ENCODE results near the gene VARS1. TPM values are rescaled to one million over a fixed set of nuclear protein-coding genes. Genes with fewer than 3 reads are reported as not detected.
A peak's percentile ranks its signal among the peaks of the same experiment; 100 is the strongest.
"Not testable (repeated sequence)": the region's sequence is repeated elsewhere in the genome, so short reads cannot be mapped to it uniquely, and the experiment has no call there.

VARS1 gene
- total RNA-seq, result 10 to 100 TPM; 39.2 to 53.9 (median 46.9) TPM

GRCh38 chr6:31795616-31796298, at the start of gene VARS1:
Gene VARS1, minus strand, starts transcription at chr6:31795752. Its CDS starts 535 bp downstream, at chr6:31795217.
- WGBS, 2 donors, result 1% methylated on average over 11 to 57 of the region's 75 CpGs

GRCh38 chr6:31844507-31844906, 49.0 kb upstream of the VARS1 start:
- WGBS, 2 donors, result 91 to 100% methylated on average over 3 of the region's 3 CpGs
- H3K4me3 ChIP-seq (ENCODE audit: low read depth, poor library complexity, severe bottlenecking), result no peak overlapping the region
- intact Hi-C loops (cut with DNase I; ENCODE audit: low total_unique reads), result no loop called here
- DNase-seq (ENCODE audit: low spot score in 2 of 2), result no peak
- no peak for TF ChIP-seq CTCF (IDR thresholded peaks at IDR 0.05)
- no peak for TF ChIP-seq POLR2A (IDR thresholded peaks at IDR 0.05)

More at GRCh38 chr6:31795616-31796298, at the start of gene VARS1:
- TF ChIP-seq CTCF (IDR thresholded peaks at IDR 0.05) (peak in 1 of 3 donors; percentile 71), POLR2A (IDR thresholded peaks at IDR 0.05) (no peak)
- intact Hi-C loops (cut with DNase I; ENCODE audit: low total_unique reads), result no loop called here
- DNase-seq (ENCODE audit: low spot score in 2 of 2), result peak; percentile 83 to 98
- peak within 1 kb of the TSS; percentile 74 for H3K4me3 ChIP-seq (ENCODE audit: low read depth, poor library complexity, severe bottlenecking)

GRCh38 chr6:31842053-31842452, 46.5 kb upstream of the VARS1 start:
- intact Hi-C loops (cut with DNase I; ENCODE audit: low total_unique reads), result no loop called here
- DNase-seq (ENCODE audit: low spot score in 2 of 2), result no peak
- WGBS, 2 donors, result 75 to 80% methylated on average over 9 of the region's 9 CpGs
- no peak overlapping the region for H3K4me3 ChIP-seq (ENCODE audit: low read depth, poor library complexity, severe bottlenecking)
- no peak for TF ChIP-seq CTCF (IDR thresholded peaks at IDR 0.05)
- TF ChIP-seq POLR2A (IDR thresholded peaks at IDR 0.05), result no peak

GRCh38 chr6:31839779-31840126, 44.2 kb upstream of the VARS1 start:
- H3K4me3 ChIP-seq (ENCODE audit: low read depth, poor library complexity, severe bottlenecking); intact Hi-C loops (cut with DNase I; ENCODE audit: low total_unique reads); DNase-seq (ENCODE audit: low spot score in 2 of 2): not testable (repeated sequence)
- WGBS, 2 donors, result 86 to 90% methylated on average over 8 of the region's 8 CpGs

GRCh38 chr6:31838968-31839367, 43.4 kb upstream of the VARS1 start:
- intact Hi-C loops (cut with DNase I; ENCODE audit: low total_unique reads), result no loop called here
- WGBS, 2 donors, result 96 to 97% methylated on average over 3 of the region's 3 CpGs
- H3K4me3 ChIP-seq (ENCODE audit: low read depth, poor library complexity, severe bottlenecking), result no peak overlapping the region
- DNase-seq (ENCODE audit: low spot score in 2 of 2), result no peak
- TF ChIP-seq CTCF (IDR thresholded peaks at IDR 0.05), result no peak
- TF ChIP-seq POLR2A (IDR thresholded peaks at IDR 0.05), result no peak

GRCh38 chr6:31838114-31838553, 42.6 kb upstream of the VARS1 start:
- WGBS, 2 donors, result 92 to 93% methylated on average over 9 of the region's 9 CpGs
- H3K4me3 ChIP-seq (ENCODE audit: low read depth, poor library complexity, severe bottlenecking); intact Hi-C loops (cut with DNase I; ENCODE audit: low total_unique reads); DNase-seq (ENCODE audit: low spot score in 2 of 2): not testable (repeated sequence)

Data from lower leg skin (tissue), 4 donors.